CD4-positive, alpha-beta memory T cell (primary cell): ENCODE results near the gene PCGF5. TPM values are rescaled to one million over a fixed set of nuclear protein-coding genes. Genes with fewer than 3 reads are reported as not detected.
"Not testable (repeated sequence)": the region's sequence is repeated elsewhere in the genome, so short reads cannot be mapped to it uniquely, and the experiment has no call there.

Experiments used
- CTCF ChIA-PET: fragments of 350-600 bp; sonication (Branson Sonifier 250); formaldehyde crosslinking; loops from one replicate; lab custom pipeline; 2021; ENCODE audit warnings: inconsistent platforms; ENCODE audit not compliant: partially characterized antibody; lab: Charles Lee
- POLR2A ChIA-PET: fragments of 350-600 bp; sonication (Branson Sonifier 250); formaldehyde crosslinking; loops from one replicate; lab custom pipeline; 2021; ENCODE audit not compliant: partially characterized antibody; lab: Charles Lee
- DNase-seq, 5 donors: peaks; one replicate each; pipeline versions ENCODE4 v3.0.0 to v3.0.0-alpha.2; 2020 to 2022; ENCODE audit warnings: mixed read lengths in 1 of 5
- H3K27ac ChIP-seq: one replicate; pipeline ENCODE4 v1.7.0; 2013; ENCODE audit warnings: low read depth, low read length
- H3K27me3 ChIP-seq: 2 replicates; pipeline ENCODE4 v1.7.0; 2013; ENCODE audit warnings: mild to moderate bottlenecking, low read length, moderate library complexity; ENCODE audit not compliant: insufficient read depth
- H3K36me3 ChIP-seq: 2 replicates; pipeline ENCODE4 v1.7.0; 2013; ENCODE audit warnings: mild to moderate bottlenecking, low read length, moderate library complexity; ENCODE audit not compliant: insufficient read depth
- H3K4me1 ChIP-seq: 2 replicates; pipeline ENCODE4 v1.7.0; 2013; ENCODE audit warnings: mild to moderate bottlenecking, low read length, moderate library complexity; ENCODE audit not compliant: insufficient read depth
- H3K4me3 ChIP-seq, 2 donors: one replicate each; pipeline ENCODE4 v1.7.0; 2013; ENCODE audit warnings: low read length in 2 of 2, mild to moderate bottlenecking in 1 of 2
- H3K9me3 ChIP-seq, 2 donors: one replicate each; pipeline ENCODE4 v1.7.0; 2013; ENCODE audit warnings: low read length in 2 of 2, control low read depth in 1 of 2; ENCODE audit not compliant: control insufficient read depth in 1 of 2
- H3K27ac Mint-ChIP-seq, 7 donors: one replicate each; pipeline ENCODE4 v1.8.0; 2020 to 2021; ENCODE audit warnings: mixed read lengths in 7 of 7, mild to moderate bottlenecking in 6 of 7, inconsistent platforms in 3 of 7, moderate library complexity in 3 of 7
- H3K27me3 Mint-ChIP-seq, 2 donors: one replicate each; pipeline ENCODE4 v1.8.0; 2020 to 2021; ENCODE audit warnings: mixed read lengths in 2 of 2
- H3K36me3 Mint-ChIP-seq, 2 donors: one replicate each; pipeline ENCODE4 v1.8.0; 2020 to 2021; ENCODE audit warnings: mixed read lengths in 2 of 2, inconsistent platforms in 1 of 2, mild to moderate bottlenecking in 1 of 2
- H3K4me1 Mint-ChIP-seq, 4 donors: one replicate each; pipeline ENCODE4 v1.8.0; 2020 to 2021; ENCODE audit warnings: mixed read lengths in 4 of 4, mild to moderate bottlenecking in 1 of 4
- H3K4me3 Mint-ChIP-seq, 8 donors: one replicate each; pipeline ENCODE4 v1.8.0; 2020 to 2021; ENCODE audit warnings: mixed read lengths in 8 of 8, mild to moderate bottlenecking in 7 of 8, moderate library complexity in 6 of 8, inconsistent platforms in 3 of 8
- H3K9me3 Mint-ChIP-seq, 8 donors: one replicate each; pipeline ENCODE4 v1.8.0; 2020 to 2021; ENCODE audit warnings: mixed read lengths in 8 of 8, mild to moderate bottlenecking in 5 of 8, inconsistent platforms in 3 of 8, moderate library complexity in 1 of 8
- intact Hi-C: fragments of 100-400 bp; cut with micrococcal nuclease; formaldehyde crosslinking; loops from one replicate; pipeline ENCODE4 v1.15.1; 2023
- polyA plus RNA-seq, 2 donors: library from polyadenylated mRNA; unstranded; fragments of 300-500 nt; fragmentation: Illumina TruSeq; gene quantifications; one replicate each; pipeline ENCODE4 v1.2.3, GENCODE V29; 2021
- total RNA-seq, 2 experiments: library from RNA; stranded (reverse); gene quantifications; one replicate each; pipeline ENCODE4 v1.2.3, GENCODE V29; 2021

The PCGF5 gene
- total and polyA plus RNA-seq, 4 experiments from 2014 or later: 51.0 to 84.2 (median 67.2) TPM

DNA sequence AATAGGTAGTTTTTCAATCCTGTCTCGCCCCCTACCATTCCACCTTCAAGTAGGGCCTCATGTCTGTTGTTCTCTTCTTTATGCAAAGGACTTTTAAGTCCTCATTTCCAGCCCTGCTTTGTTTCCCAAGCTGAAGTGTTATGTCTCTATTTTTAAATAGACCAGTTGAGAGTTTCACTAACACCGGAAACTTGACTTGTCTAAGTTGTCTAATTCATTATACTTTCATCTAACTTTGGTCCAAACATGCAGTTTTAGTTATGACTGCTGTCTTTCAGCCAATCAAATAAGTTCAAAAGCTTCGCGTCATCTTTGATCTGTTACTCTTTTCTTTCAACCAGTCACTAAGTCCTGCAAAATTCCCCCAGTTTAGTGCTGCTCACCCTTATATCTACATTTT, 32.8 kb downstream of the PCGF5 start:
- Histone ChIP-seq H3K36me3 (peaks cover 53% of the 10 kb centered on the region), H3K4me1 (peaks cover 8% of the 10 kb centered on the region), H3K4me3 (no peak overlapping the region), H3K27ac (no peak overlapping the region), H3K27me3 (no peaks in the 10 kb centered on the region), H3K9me3 (no peaks in the 10 kb centered on the region)
- DNase-seq: no peak
- peaks cover 56 to 66% of the 10 kb centered on the region in 2 donors for H3K36me3 Mint-ChIP-seq
- no peak overlapping the region for H3K27ac Mint-ChIP-seq
- POLR2A ChIA-PET: no interaction called here
- CTCF ChIA-PET: interaction anchor here (1.4 to 11.8 kb wide), 3 partner anchors 163 to 342 kb away, joined by 4 to 324 read pairs (median 156); no protein-coding TSS in a partner anchor
- no peaks in the 10 kb centered on the region for H3K27me3 Mint-ChIP-seq
- H3K9me3 Mint-ChIP-seq: peaks cover 0 to 2% (median 0%) of the 10 kb centered on the region in 8 donors
- H3K4me1 Mint-ChIP-seq: peaks cover 4 to 6% (median 5%) of the 10 kb centered on the region in 4 donors
- H3K4me3 Mint-ChIP-seq: no peak overlapping the region
- intact Hi-C loops: loop anchor here (5.0 kb wide), 1 partner anchor 501 kb away; no protein-coding TSS in a partner anchor

DNA sequence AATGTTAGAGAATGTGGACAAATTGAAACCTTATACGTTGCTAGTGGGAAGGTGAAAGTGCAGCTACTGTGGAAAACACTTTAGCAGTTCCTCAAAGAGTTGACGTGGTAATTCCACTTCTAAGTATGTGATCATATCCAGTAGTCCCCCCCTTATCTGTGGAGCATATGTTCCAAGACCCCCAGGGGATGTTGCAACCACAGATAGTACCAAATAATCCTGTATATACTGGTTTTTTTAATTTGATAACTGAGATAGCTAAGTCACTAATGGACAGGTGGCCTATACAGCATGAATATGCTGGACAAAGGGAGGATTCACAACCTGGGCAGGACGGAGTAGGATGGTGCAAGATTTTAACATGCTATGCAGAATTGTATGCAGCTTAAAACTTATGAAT, 36.8 kb downstream of the PCGF5 start:
- POLR2A ChIA-PET: no interaction called here

DNA sequence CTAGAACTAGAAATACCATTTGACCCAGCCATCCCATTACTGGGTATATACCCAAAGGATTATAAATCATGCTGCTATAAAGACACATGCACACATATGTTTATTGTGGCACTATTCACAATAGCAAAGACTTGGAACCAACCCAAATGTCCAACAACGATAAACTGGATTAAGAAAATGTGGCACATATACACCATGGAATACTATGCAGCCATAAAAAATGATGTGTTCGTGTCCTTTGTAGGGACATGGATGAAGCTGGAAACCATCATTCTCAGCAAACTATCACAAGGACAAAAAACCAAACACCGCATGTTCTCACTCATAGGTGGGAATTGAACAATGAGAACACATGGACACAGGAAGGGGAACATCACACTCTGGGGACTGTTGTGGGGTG, 40.0 kb downstream of the PCGF5 start:
- H3K4me3 Mint-ChIP-seq, H3K9me3 ChIP-seq, H3K27me3 ChIP-seq, H3K4me3 ChIP-seq, H3K9me3 Mint-ChIP-seq, POLR2A ChIA-PET, H3K27me3 Mint-ChIP-seq, H3K4me1 ChIP-seq, H3K27ac ChIP-seq, H3K27ac Mint-ChIP-seq, DNase-seq, intact Hi-C loops, H3K4me1 Mint-ChIP-seq: not testable (repeated sequence)
- peaks cover 55 to 63% of the 10 kb centered on the region in 2 donors for H3K36me3 Mint-ChIP-seq
- CTCF ChIA-PET: interaction anchor here (1.0 to 1.7 kb wide), 4 partner anchors 10 to 254 kb away, joined by 3 to 7 read pairs (median 4); no protein-coding TSS in a partner anchor
- H3K36me3 ChIP-seq: peaks cover 27% of the 10 kb centered on the region

More for the DNA sequence above, 36.8 kb downstream of the PCGF5 start:
- intact Hi-C loops: no loop called here
- H3K27me3 ChIP-seq: no peaks in the 10 kb centered on the region
- H3K27ac ChIP-seq: no peak overlapping the region
- no peak overlapping the region for H3K4me3 ChIP-seq
- CTCF ChIA-PET: interaction anchor here (11.8 kb wide), 1 partner anchor 251 kb away, joined by 324 read pairs; no protein-coding TSS in a partner anchor
- no peak overlapping the region for H3K4me3 Mint-ChIP-seq
- no peaks in the 10 kb centered on the region for H3K9me3 ChIP-seq
- DNase-seq: no peak
- peaks cover 68 to 71% of the 10 kb centered on the region in 2 donors for H3K36me3 Mint-ChIP-seq
- H3K4me1 ChIP-seq: no peaks in the 10 kb centered on the region
- H3K9me3 Mint-ChIP-seq: peaks cover 0 to 4% (median 0%) of the 10 kb centered on the region in 8 donors
- no peaks in the 10 kb centered on the region for H3K27me3 Mint-ChIP-seq
- H3K4me1 Mint-ChIP-seq: peaks cover 0 to 3% (median 0%) of the 10 kb centered on the region in 4 donors
- no peak overlapping the region for H3K27ac Mint-ChIP-seq
- H3K36me3 ChIP-seq: peaks cover 52% of the 10 kb centered on the region

DNA sequence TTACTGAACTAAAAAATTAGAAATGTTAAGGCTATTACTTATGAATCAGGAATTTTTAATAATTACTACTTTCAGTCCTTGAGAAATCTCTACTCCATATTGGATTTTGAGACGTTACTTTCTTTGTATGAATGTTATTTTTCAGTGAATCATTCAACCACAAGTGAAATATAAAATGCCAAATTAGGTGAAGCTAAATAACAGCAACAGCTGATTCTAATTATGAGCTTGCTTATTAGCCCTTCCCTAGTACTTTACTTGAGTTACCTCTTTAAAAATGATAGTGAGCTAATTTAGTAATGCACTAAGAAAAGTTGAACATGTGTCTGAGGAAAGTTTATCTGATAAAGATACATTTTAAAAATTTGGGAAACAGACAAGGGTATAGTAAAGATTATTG, 51.4 kb downstream of the PCGF5 start:
- no peak overlapping the region for H3K4me3 ChIP-seq
- H3K4me3 Mint-ChIP-seq: no peak overlapping the region
- no peaks in the 10 kb centered on the region for H3K27me3 ChIP-seq
- peak overlapping the region in 1 of 7 donors; percentile 8 for H3K27ac Mint-ChIP-seq
- ChIA-PET POLR2A (no interaction called here), CTCF (interaction anchor here (0.8 to 2.4 kb wide), 4 partner anchors 21 to 183 kb away, joined by 3 to 6 read pairs (median 3); no protein-coding TSS in a partner anchor)
- H3K36me3 ChIP-seq: peaks cover 30% of the 10 kb centered on the region
- peaks cover 0 to 4% (median 2%) of the 10 kb centered on the region in 4 donors for H3K4me1 Mint-ChIP-seq
- no peaks in the 10 kb centered on the region for H3K9me3 ChIP-seq
- intact Hi-C loops: no loop called here
- H3K27me3 Mint-ChIP-seq: no peaks in the 10 kb centered on the region
- no peaks in the 10 kb centered on the region for H3K4me1 ChIP-seq
- H3K36me3 Mint-ChIP-seq: peaks cover 20 to 43% of the 10 kb centered on the region in 2 donors
- DNase-seq: no peak
- H3K27ac ChIP-seq: no peak overlapping the region
- H3K9me3 Mint-ChIP-seq: no peaks in the 10 kb centered on the region

DNA sequence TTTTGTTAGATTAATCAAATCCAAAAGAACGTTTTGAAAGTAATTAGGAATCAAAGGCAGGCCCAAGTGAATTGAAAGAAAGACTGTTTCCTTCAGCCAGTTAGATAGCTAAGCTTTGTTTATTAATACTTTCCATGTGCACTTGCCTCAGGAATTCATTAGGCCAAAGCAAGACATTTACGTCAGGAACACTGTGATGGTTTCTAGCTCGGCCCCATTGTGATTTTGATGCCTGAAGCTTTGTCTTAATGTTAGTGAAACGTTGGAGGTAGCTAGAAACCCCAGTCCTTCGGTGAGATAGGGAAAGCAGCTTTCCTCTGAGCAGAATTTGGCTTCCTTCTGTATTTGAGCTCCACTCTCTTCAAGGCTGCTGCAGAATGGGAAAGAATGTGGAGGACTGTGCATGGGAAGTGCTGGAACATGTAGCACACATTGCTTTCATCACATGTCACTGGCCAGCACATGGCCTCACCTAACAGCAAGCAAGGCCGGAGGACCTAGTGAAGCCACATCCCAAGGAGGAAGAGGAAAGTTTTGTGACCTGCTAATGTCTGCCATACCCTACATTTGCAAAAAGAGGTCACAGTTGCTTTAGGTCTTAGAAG, 64.1 kb downstream of the PCGF5 start:
- intact Hi-C loops: no loop called here
- Histone ChIP-seq H3K4me3 (no peak overlapping the region), H3K36me3 (no peaks in the 10 kb centered on the region), H3K4me1 (peaks cover 6% of the 10 kb centered on the region), H3K9me3 (no peaks in the 10 kb centered on the region), H3K27me3 (no peaks in the 10 kb centered on the region), H3K27ac (no peak overlapping the region)
- Mint-ChIP-seq H3K9me3 (no peaks in the 10 kb centered on the region), H3K27ac (peak overlapping the region in 2 of 7 donors; percentile 29 to 67), H3K36me3 (peaks cover 0 to 12% of the 10 kb centered on the region in 2 donors), H3K27me3 (no peaks in the 10 kb centered on the region), H3K4me1 (peaks cover 0 to 4% (median 1%) of the 10 kb centered on the region in 4 donors), H3K4me3 (no peak overlapping the region)
- CTCF ChIA-PET: interaction anchor here (1.2 to 2.0 kb wide), 4 partner anchors 11 to 29 kb away, joined by 3 to 16 read pairs (median 4); no protein-coding TSS in a partner anchor
- no peak for DNase-seq
- POLR2A ChIA-PET: interaction anchor here (0.7 kb wide), 1 partner anchor 279 kb away, joined by 3 read pairs; no protein-coding TSS in a partner anchor

DNA sequence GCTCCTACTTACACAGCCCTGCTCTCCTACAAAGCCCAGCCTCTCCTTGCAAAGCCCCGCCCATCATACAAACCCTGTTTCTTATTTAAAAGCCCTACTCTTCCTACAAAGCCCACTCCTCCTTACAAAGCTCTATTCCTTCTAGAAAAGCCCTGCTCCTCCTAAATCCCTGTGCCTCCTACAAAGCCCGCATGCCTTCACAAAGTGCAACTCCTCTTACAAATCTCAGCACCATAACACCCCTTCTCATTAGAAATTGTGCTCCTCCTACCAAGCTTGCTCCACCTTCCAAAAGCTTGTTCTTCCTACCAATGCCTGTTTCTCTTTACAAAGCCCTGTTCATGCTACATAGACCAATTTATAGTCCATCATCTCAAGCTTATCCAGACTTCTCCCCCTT, 66.1 kb downstream of the PCGF5 start:
- Mint-ChIP-seq H3K4me1 (peaks cover 0 to 4% (median 1%) of the 10 kb centered on the region in 4 donors), H3K27ac (no peak overlapping the region), H3K36me3 (peaks cover 0 to 5% of the 10 kb centered on the region in 2 donors), H3K27me3 (no peaks in the 10 kb centered on the region), H3K4me3 (no peak overlapping the region), H3K9me3 (no peaks in the 10 kb centered on the region)
- Histone ChIP-seq H3K9me3 (no peaks in the 10 kb centered on the region), H3K27me3 (no peaks in the 10 kb centered on the region), H3K27ac (no peak overlapping the region), H3K4me1 (peaks cover 6% of the 10 kb centered on the region), H3K36me3 (no peaks in the 10 kb centered on the region), H3K4me3 (no peak overlapping the region)
- intact Hi-C loops: no loop called here
- ChIA-PET POLR2A (interaction anchor here (1.1 to 1.3 kb wide), 2 partner anchors 13 to 621 kb away, joined by 3 to 4 read pairs; no protein-coding TSS in a partner anchor), CTCF (interaction anchor here (0.9 to 4.5 kb wide), 3 partner anchors 11 to 349 kb away, joined by 3 to 42 read pairs (median 3); no protein-coding TSS in a partner anchor)
- no peak for DNase-seq

DNA sequence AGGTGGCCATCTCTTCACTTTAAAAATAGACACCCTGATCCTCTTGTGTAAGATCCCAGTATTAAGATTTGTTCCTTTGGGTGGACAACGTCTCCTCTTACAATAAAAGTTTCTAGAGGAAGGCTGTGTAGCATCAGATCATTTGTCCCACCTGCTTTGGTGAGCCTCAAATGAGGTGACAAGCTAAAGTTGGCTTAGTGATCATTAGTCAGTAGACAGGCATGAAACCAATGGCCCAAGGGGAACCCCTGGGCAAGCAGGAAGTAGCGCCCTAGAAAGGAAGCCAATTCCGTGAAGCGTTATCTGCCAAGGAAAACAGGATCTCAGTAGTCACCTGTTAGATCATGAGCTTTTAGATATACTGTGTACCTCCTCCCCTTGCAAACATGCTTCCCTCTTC, 66.8 kb downstream of the PCGF5 start:
- Mint-ChIP-seq H3K4me3 (no peak overlapping the region), H3K27ac (no peak overlapping the region), H3K4me1 (peaks cover 0 to 4% (median 1%) of the 10 kb centered on the region in 4 donors), H3K36me3 (peaks cover 0 to 3% of the 10 kb centered on the region in 2 donors), H3K27me3 (no peaks in the 10 kb centered on the region), H3K9me3 (no peaks in the 10 kb centered on the region)
- Histone ChIP-seq H3K27me3 (no peaks in the 10 kb centered on the region), H3K4me1 (peaks cover 6% of the 10 kb centered on the region), H3K27ac (no peak overlapping the region), H3K9me3 (no peaks in the 10 kb centered on the region), H3K4me3 (no peak overlapping the region), H3K36me3 (no peaks in the 10 kb centered on the region)
- DNase-seq: no peak
- ChIA-PET CTCF (interaction anchor here (4.5 kb wide), 1 partner anchor 11 kb away, joined by 42 read pairs; no protein-coding TSS in a partner anchor), POLR2A (interaction anchor here (1.1 kb wide), 1 partner anchor 621 kb away, joined by 3 read pairs; no protein-coding TSS in a partner anchor)
- intact Hi-C loops: no loop called here
